B cell (primary cell): ENCODE data around the gene MUC6. TPM values are rescaled to one million over a fixed set of nuclear protein-coding genes. Genes with fewer than 3 reads are reported as not detected.

Source experiments
- ATAC-seq: fragments of 200-7000 bp; cut with Tn5 transposase; one replicate; pipeline ENCODE4 v1.10.0; 2021; ENCODE audit warnings: low read depth, mild to moderate bottlenecking, moderate number of reproducible peaks, moderate library complexity
- CTCF ChIA-PET: fragments of 350-600 bp; sonication (Branson Sonifier 250); formaldehyde crosslinking; loops from one replicate; lab custom pipeline; 2021; ENCODE audit warnings: antibody characterized with exemption, inconsistent platforms; lab: Charles Lee
- POLR2A ChIA-PET: fragments of 350-600 bp; sonication (Branson Sonifier 250); formaldehyde crosslinking; loops from one replicate; lab custom pipeline; 2021; ENCODE audit warnings: antibody characterized with exemption; lab: Charles Lee
- DNase-seq: peaks from one replicate; pipeline ENCODE4 v3.0.0; 2013
- H2AFZ ChIP-seq: 2 replicates; pipeline ENCODE4 v1.6.1; 2012; ENCODE audit warnings: mild to moderate bottlenecking, low read depth, low read length; ENCODE audit not compliant: insufficient read depth, poor library complexity, severe bottlenecking
- H3K27ac ChIP-seq, 2 donors: 1 replicate in 1 of 2; 2 replicates in 1 of 2; pipeline ENCODE4 v1.5.1; 2012 to 2013; ENCODE audit warnings: low read length in 2 of 2, mild to moderate bottlenecking in 2 of 2, moderate library complexity in 1 of 2
- H3K27me3 ChIP-seq, 4 experiments: fragments of 200-600 bp in 1 of 4; sonication (generic) in 1 of 4; replicated peaks in 1 of 4; 1 replicate in 2 of 4; 2 replicates in 2 of 4; pipeline versions ENCODE4 v1.6.1 to v1.7.0; 2013 to 2016; ENCODE audit warnings: low read length in 3 of 4, mild to moderate bottlenecking in 2 of 4, mixed read lengths in 1 of 4, moderate library complexity in 1 of 4; ENCODE audit not compliant: insufficient read depth in 4 of 4, control insufficient read depth in 3 of 4; ENCODE audit errors: control extremely low read depth in 1 of 4
- H3K36me3 ChIP-seq, 2 experiments: replicated peaks in 1 of 2; 1 replicate in 1 of 2; 2 replicates in 1 of 2; pipeline versions ENCODE4 v1.6.1 to v1.7.1; 2013; ENCODE audit warnings: low read length in 1 of 2; ENCODE audit not compliant: insufficient read depth in 2 of 2, control insufficient read depth in 1 of 2; ENCODE audit errors: control extremely low read depth in 1 of 2, extremely low read depth in 1 of 2
- H3K4me1 ChIP-seq, 2 donors: fragments of 200-600 bp in 1 of 2; sonication (generic) in 1 of 2; 1 replicate in 1 of 2; 2 replicates in 1 of 2; pipeline versions ENCODE4 v1.5.1 to v1.6.1; 2013 to 2017; ENCODE audit warnings: low read length in 2 of 2; ENCODE audit not compliant: control insufficient read depth in 2 of 2, insufficient read depth in 2 of 2
- H3K4me2 ChIP-seq: replicated peaks from 2 replicates; pipeline ENCODE3; 2012; ENCODE audit warnings: mild to moderate bottlenecking, low read depth, low read length; ENCODE audit not compliant: poor library complexity, severe bottlenecking
- H3K4me3 ChIP-seq, 5 experiments: fragments of 200-600 bp in 1 of 5; sonication (generic) in 1 of 5; 1 replicate in 3 of 5; 2 replicates in 2 of 5; pipeline versions ENCODE4 v1.5.1 to v1.7.0; 2011 to 2016; ENCODE audit warnings: low read length in 4 of 5, mild to moderate bottlenecking in 4 of 5, low read depth in 2 of 5, control low read depth in 1 of 5, moderate library complexity in 1 of 5; ENCODE audit not compliant: insufficient read depth in 1 of 5; ENCODE audit errors: control extremely low read depth in 1 of 5, extremely low read depth in 1 of 5
- H3K79me2 ChIP-seq: fragments of 200-600 bp; sonication (generic); one replicate; pipeline ENCODE4 v1.6.0; 2016; ENCODE audit warnings: low read length; ENCODE audit not compliant: control insufficient read depth, insufficient read depth
- H3K9ac ChIP-seq: fragments of 200-600 bp; sonication (generic); 2 replicates; pipeline ENCODE4 v1.6.1; 2017; ENCODE audit warnings: mild to moderate bottlenecking, low read length, moderate library complexity
- H3K9me3 ChIP-seq, 3 donors: one replicate each; pipeline versions ENCODE4 v1.6.1 to v1.7.1; 2013; ENCODE audit warnings: low read length in 2 of 3; ENCODE audit not compliant: control insufficient read depth in 2 of 3, insufficient read depth in 1 of 3; ENCODE audit errors: control extremely low read depth in 1 of 3
- H4K20me1 ChIP-seq: 2 replicates; pipeline ENCODE4 v1.6.0; 2012; ENCODE audit warnings: mild to moderate bottlenecking, low read length; ENCODE audit not compliant: insufficient read depth, control insufficient read depth, poor library complexity, severe bottlenecking
- H3K27ac Mint-ChIP-seq: one replicate; pipeline ENCODE4 v1.8.0; 2021; ENCODE audit warnings: mixed read lengths
- H3K27me3 Mint-ChIP-seq: one replicate; pipeline ENCODE4 v1.8.0; 2021; ENCODE audit warnings: mixed read lengths
- H3K4me1 Mint-ChIP-seq: one replicate; pipeline ENCODE4 v1.8.0; 2021; ENCODE audit warnings: mixed read lengths
- H3K4me3 Mint-ChIP-seq: one replicate; pipeline ENCODE4 v1.8.0; 2021; ENCODE audit warnings: mixed read lengths
- H3K9me3 Mint-ChIP-seq: one replicate; pipeline ENCODE4 v1.8.0; 2022; ENCODE audit warnings: mixed read lengths; ENCODE audit not compliant: insufficient read depth
- EZH2 ChIP-seq: IDR thresholded peaks from 2 replicates; pipeline ENCODE4 v1.6.1; 2012; ENCODE audit warnings: borderline replicate concordance, low read depth, mild to moderate bottlenecking, moderate library complexity, low read length; ENCODE audit not compliant: insufficient read depth, poor library complexity, severe bottlenecking
- WGBS: methylation state at CpG from one replicate; pipeline ENCODE4 v1.1.5; 2013; ENCODE audit warnings: missing lambda C conversion rate; ENCODE audit not compliant: insufficient coverage; 5-methylcytosine and 5-hydroxymethylcytosine counted together
- intact Hi-C: fragments of 100-400 bp; cut with micrococcal nuclease; formaldehyde crosslinking; loops from one replicate; pipeline ENCODE4 v1.10.0; 2022
- polyA plus RNA-seq: library from polyadenylated mRNA; depleted of rRNA; stranded (reverse); fragments of >200 nt; gene quantifications from 2 replicates; pipeline ENCODE4 v1.2.3, GENCODE V29; 2012
- total RNA-seq, 2 donors: library from RNA; stranded (reverse); fragments of 120-200 nt in 1 of 2; gene quantifications; 1 replicate in 1 of 2; 2 replicates in 1 of 2; pipeline versions ENCODE4 v1.2.3 to v1.2.4, GENCODE V29; 2013 to 2022
- TF ChIP-seq, protein P1 (sequence below): fragments of 200-600 bp; IDR thresholded peaks from one replicate; pipeline ENCODE4 v1.8.0; 2022; ENCODE audit warnings: antibody characterized with exemption, mild to moderate bottlenecking

Gene MUC6
- total and polyA plus RNA-seq, 2 donors (not counting 1 experiment from before 2014, with no cell fraction given), result not detected

DNA sequence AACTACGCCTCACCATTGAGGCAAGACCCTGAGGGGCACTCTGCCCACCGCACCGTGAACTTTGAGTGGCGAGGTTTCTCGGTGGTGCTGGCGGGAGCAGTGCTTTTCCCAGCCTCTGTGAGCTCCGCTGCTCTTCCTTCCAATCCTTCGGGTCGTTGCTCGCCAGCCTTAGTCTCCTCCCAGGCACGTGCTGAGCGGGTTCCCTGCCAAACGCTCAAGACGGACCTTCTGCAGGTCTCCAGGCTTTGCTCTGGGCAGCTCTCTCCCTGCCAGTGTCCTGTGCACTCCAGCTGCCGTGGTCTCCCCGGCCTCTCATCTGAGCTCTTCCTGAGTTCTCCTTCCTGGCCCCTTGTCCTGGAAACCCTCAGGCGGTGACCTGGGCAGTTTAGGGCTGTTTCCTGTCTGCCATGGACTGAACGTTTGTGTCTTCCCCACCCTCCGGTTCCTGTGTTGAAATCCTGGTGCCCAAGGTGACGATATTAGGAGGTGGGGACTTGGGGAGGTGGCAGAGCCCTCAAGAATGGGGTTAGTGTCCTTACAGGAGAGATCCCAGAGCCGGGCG, 11.2 kb upstream of the MUC6 start:
- DNase-seq, result no peak
- 64% methylated on average over 20 of the region's 22 CpGs for WGBS
- TF ChIP-seq, protein P1, sequence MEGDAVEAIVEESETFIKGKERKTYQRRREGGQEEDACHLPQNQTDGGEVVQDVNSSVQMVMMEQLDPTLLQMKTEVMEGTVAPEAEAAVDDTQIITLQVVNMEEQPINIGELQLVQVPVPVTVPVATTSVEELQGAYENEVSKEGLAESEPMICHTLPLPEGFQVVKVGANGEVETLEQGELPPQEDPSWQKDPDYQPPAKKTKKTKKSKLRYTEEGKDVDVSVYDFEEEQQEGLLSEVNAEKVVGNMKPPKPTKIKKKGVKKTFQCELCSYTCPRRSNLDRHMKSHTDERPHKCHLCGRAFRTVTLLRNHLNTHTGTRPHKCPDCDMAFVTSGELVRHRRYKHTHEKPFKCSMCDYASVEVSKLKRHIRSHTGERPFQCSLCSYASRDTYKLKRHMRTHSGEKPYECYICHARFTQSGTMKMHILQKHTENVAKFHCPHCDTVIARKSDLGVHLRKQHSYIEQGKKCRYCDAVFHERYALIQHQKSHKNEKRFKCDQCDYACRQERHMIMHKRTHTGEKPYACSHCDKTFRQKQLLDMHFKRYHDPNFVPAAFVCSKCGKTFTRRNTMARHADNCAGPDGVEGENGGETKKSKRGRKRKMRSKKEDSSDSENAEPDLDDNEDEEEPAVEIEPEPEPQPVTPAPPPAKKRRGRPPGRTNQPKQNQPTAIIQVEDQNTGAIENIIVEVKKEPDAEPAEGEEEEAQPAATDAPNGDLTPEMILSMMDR, result no peak
- no peak for TF ChIP-seq EZH2
- Mint-ChIP-seq H3K27me3 (peaks cover 15% of the 10 kb centered on the region), H3K9me3 (no peaks in the 10 kb centered on the region), H3K4me3 (no peak overlapping the region), H3K27ac (no peak overlapping the region), H3K4me1 (peaks cover 3% of the 10 kb centered on the region)
- H3K4me1 ChIP-seq, result peaks cover 4 to 6% of the 10 kb centered on the region in 2 donors
- no peaks in the 10 kb centered on the region for H3K9me3 ChIP-seq
- no peak for ATAC-seq
- H3K27me3 ChIP-seq, result peaks cover 0 to 23% (median 3%) of the 10 kb centered on the region in 4 experiments
- H4K20me1 ChIP-seq, result no peaks in the 10 kb centered on the region
- no peak overlapping the region for H3K27ac ChIP-seq
- H3K36me3 ChIP-seq, result no peaks in the 10 kb centered on the region
- H3K4me2 ChIP-seq, result no peak overlapping the region
- H3K79me2 ChIP-seq, result no peaks in the 10 kb centered on the region
- ChIA-PET CTCF (no interaction called here), POLR2A (interaction anchor here (0.7 kb wide), 1 partner anchor 204 kb away, joined by 3 read pairs; no protein-coding TSS in a partner anchor)
- no peak overlapping the region for H3K4me3 ChIP-seq
- no peak overlapping the region for H3K9ac ChIP-seq
- intact Hi-C loops, result no loop called here
- no peak overlapping the region for H2AFZ ChIP-seq

DNA sequence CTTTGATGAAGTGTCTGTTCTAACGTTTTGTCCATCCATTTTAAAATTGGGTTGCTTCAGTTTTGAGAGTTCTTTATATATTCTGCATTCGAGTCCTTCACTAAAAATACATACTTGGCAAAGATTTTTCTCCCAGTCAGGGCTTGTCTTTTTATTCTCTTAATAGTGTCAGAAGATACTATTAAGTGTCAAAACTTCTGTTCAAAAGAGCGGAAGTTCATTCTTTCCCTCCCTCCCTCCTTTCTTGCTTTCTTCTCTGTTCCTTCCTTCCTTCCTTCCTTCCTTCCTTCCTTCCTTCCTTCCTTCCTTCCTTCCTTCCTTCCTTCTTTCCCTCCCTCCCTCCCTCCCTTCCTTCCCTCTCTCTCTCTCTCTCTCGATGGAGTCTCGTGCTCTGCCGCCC, 7.6 kb upstream of the MUC6 start:
- H3K9ac ChIP-seq, result no peak overlapping the region
- ChIA-PET POLR2A (no interaction called here), CTCF (no interaction called here)
- H3K9me3 ChIP-seq, result no peaks in the 10 kb centered on the region
- H3K27ac Mint-ChIP-seq, result no peak overlapping the region
- no peak overlapping the region for H2AFZ ChIP-seq
- peaks cover 11% of the 10 kb centered on the region for H3K27me3 Mint-ChIP-seq
- intact Hi-C loops, result no loop called here
- no peak overlapping the region for H3K4me2 ChIP-seq
- H3K4me1 Mint-ChIP-seq, result no peaks in the 10 kb centered on the region
- no peak overlapping the region for H3K27ac ChIP-seq
- ATAC-seq (no peak), DNase-seq (no peak)
- no peaks in the 10 kb centered on the region for H3K36me3 ChIP-seq
- no peaks in the 10 kb centered on the region for H4K20me1 ChIP-seq
- no peaks in the 10 kb centered on the region for H3K9me3 Mint-ChIP-seq
- no peaks in the 10 kb centered on the region for H3K27me3 ChIP-seq
- no peak overlapping the region for H3K4me3 ChIP-seq
- H3K79me2 ChIP-seq, result no peaks in the 10 kb centered on the region
- H3K4me1 ChIP-seq, result no peaks in the 10 kb centered on the region
- no peak for TF ChIP-seq EZH2
- H3K4me3 Mint-ChIP-seq, result no peak overlapping the region
- 92% methylated on average over 2 of the region's 6 CpGs for WGBS
